Neural cell (in vitro differentiated cells): Measurements from ENCODE around the gene FKBP10. TPM values are rescaled to one million over a fixed set of nuclear protein-coding genes. Genes with fewer than 3 reads are reported as not detected.

Source experiments
- H2AFZ ChIP-seq: fragments of 200-600, 300-800 bp; sonication (generic), shearing (Covaris generic); 2 replicates; pipeline ENCODE4 v1.6.0; 2014; ENCODE audit warnings: low read depth, mild to moderate bottlenecking, antibody characterized with exemption, low read length, moderate library complexity
- H3F3A ChIP-seq: fragments of 200-600 bp; shearing (Covaris generic); 2 replicates; pipeline ENCODE4 v1.6.1; 2016; ENCODE audit warnings: mild to moderate bottlenecking, moderate library complexity, mixed read lengths, antibody characterized with exemption, low read length; ENCODE audit not compliant: insufficient read depth, poor library complexity, severe bottlenecking
- H3K27ac ChIP-seq: fragments of 200-600, 300-800 bp; sonication (generic), shearing (Covaris generic); 2 replicates; pipeline ENCODE4 v1.5.1; 2014; ENCODE audit warnings: mild to moderate bottlenecking, low read length, moderate library complexity
- H3K27me3 ChIP-seq: fragments of 300-800, 200-600 bp; sonication (generic), shearing (Covaris generic); 2 replicates; pipeline ENCODE4 v1.6.0; 2014; ENCODE audit warnings: mild to moderate bottlenecking, low read depth, low read length, moderate library complexity; ENCODE audit not compliant: insufficient read depth
- H3K36me3 ChIP-seq: fragments of 300-800, 200-600 bp; sonication (generic), shearing (Covaris generic); 2 replicates; pipeline ENCODE4 v1.5.1; 2014; ENCODE audit warnings: mild to moderate bottlenecking, antibody characterized with exemption, low read length, moderate library complexity; ENCODE audit not compliant: insufficient read depth
- H3K4me2 ChIP-seq: fragments of 300-800, 200-600 bp; sonication (generic), shearing (Covaris generic); 2 replicates; pipeline ENCODE4 v1.6.0; 2014; ENCODE audit warnings: mild to moderate bottlenecking, low read length
- H3K4me3 ChIP-seq: fragments of 300-800, 200-600 bp; sonication (generic), shearing (Covaris generic); 2 replicates; pipeline ENCODE4 v1.5.1; 2014; ENCODE audit warnings: mild to moderate bottlenecking, low read length, moderate library complexity
- H3K79me2 ChIP-seq: fragments of 200-600 bp; shearing (Covaris generic); replicated peaks from 2 replicates; pipeline ENCODE4 v1.6.0; 2014; ENCODE audit warnings: mild to moderate bottlenecking, low read length, moderate library complexity; ENCODE audit not compliant: insufficient read depth
- H3K9ac ChIP-seq: fragments of 300-800, 200-600 bp; sonication (generic), shearing (Covaris generic); 2 replicates; pipeline ENCODE4 v1.6.1; 2016; ENCODE audit warnings: mild to moderate bottlenecking, low read length, mixed read lengths
- H3K9me2 ChIP-seq: fragments of 200-600 bp; shearing (Covaris generic); 2 replicates; pipeline ENCODE4 v1.6.1; 2016; ENCODE audit warnings: mild to moderate bottlenecking, low read length, mixed read lengths; ENCODE audit not compliant: insufficient read depth
- H3K9me3 ChIP-seq: fragments of 200-600, 300-800 bp; sonication (generic), shearing (Covaris generic); 2 replicates; pipeline ENCODE4 v1.6.1; 2016; ENCODE audit warnings: mild to moderate bottlenecking, mixed run types, low read length, moderate library complexity, mixed read lengths
- H4K20me1 ChIP-seq: fragments of 200-600 bp; shearing (Covaris generic); 2 replicates; pipeline ENCODE4 v1.6.1; 2016; ENCODE audit warnings: mild to moderate bottlenecking, mixed run types; ENCODE audit not compliant: insufficient read depth
- CTCF ChIP-seq: fragments of 450-650 bp; IDR thresholded peaks from 2 replicates; pipeline ENCODE4 v1.5.1; 2014; ENCODE audit warnings: antibody characterized with exemption, mild to moderate bottlenecking, moderate library complexity; ENCODE audit not compliant: poor library complexity, severe bottlenecking
- EP300 ChIP-seq: fragments of 450-650 bp; conservative IDR thresholded peaks from 2 replicates; pipeline ENCODE4 v1.6.1; 2014; ENCODE audit warnings: antibody characterized with exemption, mild to moderate bottlenecking, moderate library complexity; ENCODE audit not compliant: poor library complexity, severe bottlenecking
- EZH2 ChIP-seq: fragments of 200-600, 300-800 bp; shearing (Covaris generic), sonication (generic); IDR thresholded peaks from 2 replicates; pipeline ENCODE4 v1.6.1; 2014; ENCODE audit warnings: antibody characterized with exemption, low read length, borderline replicate concordance, mild to moderate bottlenecking; ENCODE audit not compliant: insufficient read depth, poor library complexity, severe bottlenecking
- MXI1 ChIP-seq: fragments of 450-650 bp; conservative IDR thresholded peaks from 2 replicates; pipeline ENCODE4 v1.6.1; 2014; ENCODE audit warnings: antibody characterized with exemption, mild to moderate bottlenecking; ENCODE audit not compliant: poor library complexity, severe bottlenecking
- POLR2AphosphoS5 ChIP-seq: IDR thresholded peaks from 2 replicates; pipeline ENCODE4 v1.6.1; 2012
- RAD21 ChIP-seq: fragments of 450-650 bp; conservative IDR thresholded peaks from 2 replicates; pipeline ENCODE4 v1.6.1; 2014; ENCODE audit warnings: antibody characterized with exemption, mild to moderate bottlenecking, moderate library complexity
- REST ChIP-seq: IDR thresholded peaks from 2 replicates; pipeline ENCODE4 v1.6.1; 2012; ENCODE audit warnings: borderline replicate concordance
- SMC3 ChIP-seq: fragments of 450-650 bp; conservative IDR thresholded peaks from 2 replicates; pipeline ENCODE4 v1.6.1; 2014; ENCODE audit warnings: antibody characterized with exemption, mild to moderate bottlenecking, moderate library complexity; ENCODE audit not compliant: poor library complexity
- TAF1 ChIP-seq: IDR thresholded peaks from 2 replicates; pipeline ENCODE4 v1.6.1; 2012; ENCODE audit warnings: low read depth
- polyA plus RNA-seq: library from polyadenylated mRNA; depleted of rRNA; stranded (reverse); fragments of >200 nt; gene quantifications from 2 replicates; pipeline ENCODE4 v1.2.3, GENCODE V29; 2014

FKBP10 gene
- polyA plus RNA-seq, 1 donor from 2014 or later = 3.5 TPM

- no peaks in the 10 kb centered on the region for H3K9me2 ChIP-seq
- H3K9ac ChIP-seq = no peak overlapping the region
- no peaks in the 10 kb centered on the region for H3K9me3 ChIP-seq
- H4K20me1 ChIP-seq = no peaks in the 10 kb centered on the region
- H3K36me3 ChIP-seq = no peaks in the 10 kb centered on the region
- H2AFZ ChIP-seq = no peak overlapping the region
- no peak overlapping the region for H3K4me3 ChIP-seq
- H3K27ac ChIP-seq = no peak overlapping the region
- TF ChIP-seq SMC3 (no peak), MXI1 (no peak), RAD21 (no peak), EZH2 (no peak), REST (no peak), POLR2AphosphoS5 (no peak), EP300 (no peak), TAF1 (no peak), CTCF (no peak)
- no peaks in the 10 kb centered on the region for H3K27me3 ChIP-seq
- no peak overlapping the region for H3K4me2 ChIP-seq
- no peaks in the 10 kb centered on the region for H3K79me2 ChIP-seq
- H3F3A ChIP-seq = no peaks in the 10 kb centered on the region
Observed at GRCh38 chr17:41823141-41823524, 10.3 kb downstream of the FKBP10 start.

- Histone ChIP-seq H2AFZ (no peak overlapping the region), H3K9ac (no peak overlapping the region), H3K27me3 (no peaks in the 10 kb centered on the region), H3K79me2 (no peaks in the 10 kb centered on the region), H4K20me1 (no peaks in the 10 kb centered on the region), H3K9me3 (no peaks in the 10 kb centered on the region), H3K36me3 (no peaks in the 10 kb centered on the region), H3F3A (no peaks in the 10 kb centered on the region), H3K9me2 (no peaks in the 10 kb centered on the region), H3K27ac (no peak overlapping the region), H3K4me3 (no peak overlapping the region), H3K4me2 (no peak overlapping the region)
- TF ChIP-seq POLR2AphosphoS5 = no peak
- TF ChIP-seq MXI1 = no peak
- TF ChIP-seq EZH2 = no peak
- no peak for TF ChIP-seq EP300
- no peak for TF ChIP-seq REST
Observed at GRCh38 chr17:41823580-41823979, 10.8 kb downstream of the FKBP10 start.
